Calu3 (cell line): ENCODE measurements around the gene FABP2. TPM values are rescaled to one million over a fixed set of nuclear protein-coding genes. Genes with fewer than 3 reads are reported as not detected.

Experiments used
- BruUV-seq: library from RNA; stranded (reverse); fragments of 400-500 nt; replicated peaks from 2 replicates; lab custom pipeline; 2021; lab: Mats Ljungman, UMichigan
- CTCF ChIA-PET: fragments of 300-600 bp; sonication (Branson Sonifier 250); formaldehyde crosslinking; loops from one replicate; lab custom pipeline; 2022; ENCODE audit warnings: antibody characterized with exemption; lab: Charles Lee
- DNase-seq: peaks from one replicate; pipeline ENCODE4 v3.0.0; 2022
- H3K27ac Mint-ChIP-seq: one replicate; pipeline ENCODE4 v1.8.0; 2022; ENCODE audit warnings: mixed read lengths; ENCODE audit not compliant: unreplicated experiment
- H3K27me3 Mint-ChIP-seq: one replicate; pipeline ENCODE4 v1.8.0; 2022; ENCODE audit warnings: mixed read lengths; ENCODE audit not compliant: unreplicated experiment
- H3K36me3 Mint-ChIP-seq: one replicate; pipeline ENCODE4 v1.8.0; 2022; ENCODE audit warnings: mild to moderate bottlenecking, moderate library complexity, mixed read lengths; ENCODE audit not compliant: insufficient read depth, unreplicated experiment
- H3K4me1 Mint-ChIP-seq: one replicate; pipeline ENCODE4 v1.8.0; 2022; ENCODE audit warnings: mild to moderate bottlenecking, low read depth, mixed read lengths; ENCODE audit not compliant: unreplicated experiment
- H3K4me3 Mint-ChIP-seq: one replicate; pipeline ENCODE4 v1.8.0; 2022; ENCODE audit warnings: mild to moderate bottlenecking, low read depth, moderate library complexity, mixed read lengths; ENCODE audit not compliant: unreplicated experiment
- H3K9me3 Mint-ChIP-seq: one replicate; pipeline ENCODE4 v1.8.0; 2022; ENCODE audit warnings: low read depth, mixed read lengths; ENCODE audit not compliant: unreplicated experiment
- intact Hi-C: fragments of 100-400 bp; cut with micrococcal nuclease; formaldehyde crosslinking; loops from one replicate; pipeline ENCODE4 v1.10.0; 2022; ENCODE audit not compliant: unreplicated experiment
- total RNA-seq: library from RNA; stranded (reverse); gene quantifications from 2 replicates; pipeline ENCODE4 v1.2.3, GENCODE V29; 2022
- TF ChIP-seq, protein P1 (sequence below): fragments of 200-600 bp; IDR thresholded peaks from one replicate; pipeline ENCODE4 v1.8.0; 2022; ENCODE audit warnings: antibody characterized with exemption; ENCODE audit not compliant: unreplicated experiment

The FABP2 gene
- total RNA-seq, 1 experiment from 2014 or later, result not detected

DNA sequence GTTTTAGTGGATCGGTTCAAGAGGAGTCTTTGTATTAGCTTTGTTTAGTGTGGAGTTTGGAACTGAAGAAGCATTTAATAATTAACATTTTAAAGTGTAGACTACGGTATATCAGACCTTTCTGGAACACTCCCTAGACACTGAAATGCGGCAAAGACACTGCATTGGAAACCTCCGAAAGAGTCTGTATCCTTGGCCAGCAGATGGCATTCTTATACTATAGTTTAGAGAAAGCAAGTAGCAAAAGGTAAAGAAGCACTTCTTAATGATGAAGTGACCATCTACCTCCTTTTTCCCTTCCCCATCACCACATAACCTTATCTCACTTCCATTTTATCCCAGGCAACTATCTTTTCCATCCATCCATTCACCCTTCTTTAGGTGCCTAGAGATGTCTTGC is 7.6 kb downstream of the FABP2 start:
- intact Hi-C loops, result loop anchor here (2.0 to 10.0 kb wide), 4 partner anchors 148 to 738 kb away; no protein-coding TSS in a partner anchor
- H3K4me3 Mint-ChIP-seq, result no peak overlapping the region
- no peaks in the 10 kb centered on the region for H3K4me1 Mint-ChIP-seq
- H3K27me3 Mint-ChIP-seq, result no peaks in the 10 kb centered on the region
- H3K9me3 Mint-ChIP-seq, result no peaks in the 10 kb centered on the region
- H3K36me3 Mint-ChIP-seq, result no peaks in the 10 kb centered on the region
- no peak overlapping the region for H3K27ac Mint-ChIP-seq
- CTCF ChIA-PET, result no interaction called here
- no TSS peak for BruUV-seq
- no peak for DNase-seq
- TF ChIP-seq, protein P1, sequence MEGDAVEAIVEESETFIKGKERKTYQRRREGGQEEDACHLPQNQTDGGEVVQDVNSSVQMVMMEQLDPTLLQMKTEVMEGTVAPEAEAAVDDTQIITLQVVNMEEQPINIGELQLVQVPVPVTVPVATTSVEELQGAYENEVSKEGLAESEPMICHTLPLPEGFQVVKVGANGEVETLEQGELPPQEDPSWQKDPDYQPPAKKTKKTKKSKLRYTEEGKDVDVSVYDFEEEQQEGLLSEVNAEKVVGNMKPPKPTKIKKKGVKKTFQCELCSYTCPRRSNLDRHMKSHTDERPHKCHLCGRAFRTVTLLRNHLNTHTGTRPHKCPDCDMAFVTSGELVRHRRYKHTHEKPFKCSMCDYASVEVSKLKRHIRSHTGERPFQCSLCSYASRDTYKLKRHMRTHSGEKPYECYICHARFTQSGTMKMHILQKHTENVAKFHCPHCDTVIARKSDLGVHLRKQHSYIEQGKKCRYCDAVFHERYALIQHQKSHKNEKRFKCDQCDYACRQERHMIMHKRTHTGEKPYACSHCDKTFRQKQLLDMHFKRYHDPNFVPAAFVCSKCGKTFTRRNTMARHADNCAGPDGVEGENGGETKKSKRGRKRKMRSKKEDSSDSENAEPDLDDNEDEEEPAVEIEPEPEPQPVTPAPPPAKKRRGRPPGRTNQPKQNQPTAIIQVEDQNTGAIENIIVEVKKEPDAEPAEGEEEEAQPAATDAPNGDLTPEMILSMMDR, result no peak

- intact Hi-C loops, result loop anchor here (5.0 to 10.0 kb wide), 2 partner anchors 292 to 739 kb away; no protein-coding TSS in a partner anchor
- TF ChIP-seq, protein P1, result no peak
- BruUV-seq, result no TSS peak
- Mint-ChIP-seq H3K4me3 (no peak overlapping the region), H3K4me1 (no peaks in the 10 kb centered on the region), H3K27ac (no peak overlapping the region), H3K9me3 (no peaks in the 10 kb centered on the region), H3K36me3 (no peaks in the 10 kb centered on the region), H3K27me3 (no peaks in the 10 kb centered on the region)
- CTCF ChIA-PET, result no interaction called here
- no peak for DNase-seq
These were observed 8.7 kb downstream of the FABP2 start for GRCh38 chr4:119313237-119313636.

- Mint-ChIP-seq H3K36me3 (no peaks in the 10 kb centered on the region), H3K9me3 (no peaks in the 10 kb centered on the region), H3K4me1 (no peaks in the 10 kb centered on the region), H3K27ac (no peak overlapping the region), H3K4me3 (no peak overlapping the region), H3K27me3 (no peaks in the 10 kb centered on the region)
- CTCF ChIA-PET, result interaction anchor here (1.1 kb wide), 1 partner anchor 11 kb away, joined by 3 read pairs; no protein-coding TSS in a partner anchor
- BruUV-seq, result no TSS peak
- intact Hi-C loops, result loop anchor here (5.0 to 10.0 kb wide), 2 partner anchors 294 to 741 kb away; no protein-coding TSS in a partner anchor
- DNase-seq, result no peak
- TF ChIP-seq, protein P1, result no peak
These were observed 11.1 kb downstream of the FABP2 start for GRCh38 chr4:119310826-119311225.

DNA sequence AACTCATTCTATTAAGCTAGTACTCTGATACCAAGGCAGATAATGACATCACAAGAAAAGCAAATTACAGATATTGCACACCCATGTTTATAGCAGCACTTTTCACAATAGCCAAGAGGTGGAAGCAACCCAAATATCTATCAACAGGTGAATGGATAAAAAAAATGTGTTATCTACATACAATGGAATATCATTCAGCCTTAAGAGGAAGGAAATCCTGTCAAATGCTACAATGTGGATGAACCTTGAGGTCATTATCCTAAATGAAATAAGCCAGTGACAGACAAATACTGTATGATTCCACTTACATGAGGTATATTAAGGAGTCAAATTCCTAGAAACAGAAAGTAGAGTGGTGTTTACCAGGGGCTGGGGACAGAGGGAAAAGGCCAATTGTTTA is 14.3 kb downstream of the FABP2 start:
- DNase-seq, result no peak
- CTCF ChIA-PET, result no interaction called here
- no peaks in the 10 kb centered on the region for H3K9me3 Mint-ChIP-seq
- no peaks in the 10 kb centered on the region for H3K36me3 Mint-ChIP-seq
- TF ChIP-seq, protein P1, result no peak
- H3K27ac Mint-ChIP-seq, result no peak overlapping the region
- intact Hi-C loops, result no loop called here
- no TSS peak for BruUV-seq
- no peak overlapping the region for H3K4me3 Mint-ChIP-seq
- no peaks in the 10 kb centered on the region for H3K27me3 Mint-ChIP-seq
- H3K4me1 Mint-ChIP-seq, result peaks cover 8% of the 10 kb centered on the region
